Activated CD8-positive, alpha-beta memory T cell treated with anti-CD3 and anti-CD28 coated beads for 1 hour (primary cell): Measurements from ENCODE around the gene PRSS57.

Source experiments
- DNase-seq, 2 donors: peaks; one replicate each; pipeline ENCODE4 v3.0.0-alpha.2; 2020; ENCODE audit warnings: low read depth in 1 of 2; ENCODE audit errors: extremely low read depth in 1 of 2

Gene PRSS57

GRCh38 chr19:653425-653824, 41.8 kb downstream of the PRSS57 start:
- DNase-seq = no peak

- no peak for DNase-seq
Measured at GRCh38 chr19:652467-653389, 42.5 kb downstream of the PRSS57 start.

- no peak for DNase-seq
Measured at GRCh38 chr19:651991-652390, 43.3 kb downstream of the PRSS57 start.

GRCh38 chr19:651114-651818, 44.0 kb downstream of the PRSS57 start:
- DNase-seq = no peak

- DNase-seq = no peak
Measured at GRCh38 chr19:650121-650520, 45.1 kb downstream of the PRSS57 start.

GRCh38 chr19:648904-649801, 46.1 kb downstream of the PRSS57 start:
- no peak for DNase-seq

- DNase-seq = no peak
Measured at GRCh38 chr19:648305-648704, 46.9 kb downstream of the PRSS57 start.

GRCh38 chr19:647566-648284, 47.5 kb downstream of the PRSS57 start:
- no peak for DNase-seq

GRCh38 chr19:646779-647565, 48.3 kb downstream of the PRSS57 start:
- no peak for DNase-seq

- DNase-seq = no peak
Measured at GRCh38 chr19:645912-646778, 49.1 kb downstream of the PRSS57 start.

- no peak for DNase-seq
Measured at GRCh38 chr19:644789-645188, 50.5 kb downstream of the PRSS57 start.

GRCh38 chr19:644363-644762, 50.9 kb downstream of the PRSS57 start:
- no peak for DNase-seq

- DNase-seq = no peak
Measured at GRCh38 chr19:643736-644135, 51.5 kb downstream of the PRSS57 start.

GRCh38 chr19:642767-643727, 52.2 kb downstream of the PRSS57 start:
- no peak for DNase-seq

GRCh38 chr19:641702-642101, 53.5 kb downstream of the PRSS57 start:
- no peak for DNase-seq

GRCh38 chr19:640606-641189, 54.6 kb downstream of the PRSS57 start:
- no peak for DNase-seq

- no peak for DNase-seq
Measured at GRCh38 chr19:640161-640558, 55.1 kb downstream of the PRSS57 start.
